WTC11 (cell line): ENCODE data around the gene ZBTB20. TPM values are rescaled to one million over a fixed set of nuclear protein-coding genes. Genes with fewer than 3 reads are reported as not detected.

ENCODE experiments used
- ATAC-seq: fragments of 200-7000 bp; cut with Tn5 transposase; 2 replicates; pipeline ENCODE4 v1.10.0; 2021; ENCODE audit warnings: mild to moderate bottlenecking, moderate library complexity
- CTCF ChIA-PET: fragments of 300-600 bp; sonication (Branson Sonifier 250); formaldehyde crosslinking; loops from one replicate; lab custom pipeline; 2021; ENCODE audit warnings: antibody characterized with exemption; lab: Charles Lee
- POLR2A ChIA-PET: fragments of 350-600 bp; sonication (Branson Sonifier 250); formaldehyde crosslinking; loops from one replicate; lab custom pipeline; 2021; ENCODE audit warnings: antibody characterized with exemption; lab: Charles Lee
- DNase-seq: peaks from one replicate; pipeline ENCODE4 v3.0.0; 2021; ENCODE audit warnings: low spot score
- H3K27ac Mint-ChIP-seq: 2 replicates; pipeline ENCODE4 v1.8.0; 2021; ENCODE audit warnings: mixed read lengths
- H3K27me3 Mint-ChIP-seq: 2 replicates; pipeline ENCODE4 v1.8.0; 2021; ENCODE audit warnings: low read depth, mild to moderate bottlenecking, moderate library complexity, mixed read lengths
- H3K36me3 Mint-ChIP-seq: 2 replicates; pipeline ENCODE4 v1.8.0; 2021; ENCODE audit warnings: mixed read lengths
- H3K4me1 Mint-ChIP-seq: 2 replicates; pipeline ENCODE4 v1.8.0; 2022; ENCODE audit warnings: mixed read lengths
- H3K4me3 Mint-ChIP-seq: 2 replicates; pipeline ENCODE4 v1.8.0; 2021; ENCODE audit warnings: mild to moderate bottlenecking, moderate library complexity, mixed read lengths
- H3K9me3 Mint-ChIP-seq: 2 replicates; pipeline ENCODE4 v1.8.0; 2021; ENCODE audit warnings: mixed read lengths
- AR ChIP-seq: fragments of 250-450 bp; sonication (Bioruptor Pico); IDR thresholded peaks from 2 replicates; pipeline ENCODE4 v1.9.0; 2021; ENCODE audit warnings: mild to moderate bottlenecking
- ATF6 ChIP-seq: sonication (generic); formaldehyde crosslinking; IDR thresholded peaks from 2 replicates; pipeline ENCODE4 v1.8.1; 2023; ENCODE audit warnings: mild to moderate bottlenecking, missing genetic modification reagents
- CBFB ChIP-seq: sonication (generic); formaldehyde crosslinking; IDR thresholded peaks from 2 replicates; pipeline ENCODE4 v1.8.1; 2022; ENCODE audit warnings: mild to moderate bottlenecking, low read depth, missing genetic modification reagents
- CREB1 ChIP-seq: sonication (generic); formaldehyde crosslinking; IDR thresholded peaks from 2 replicates; pipeline ENCODE4 v1.8.0; 2023; ENCODE audit warnings: mild to moderate bottlenecking, missing genetic modification reagents
- EMX1 ChIP-seq: fragments of 250-450 bp; sonication (Bioruptor Pico); IDR thresholded peaks from 2 replicates; pipeline ENCODE4 v1.8.0; 2021; ENCODE audit warnings: mild to moderate bottlenecking
- FOXJ3 ChIP-seq: sonication (generic); formaldehyde crosslinking; IDR thresholded peaks from 2 replicates; pipeline ENCODE4 v1.9.0; 2021; ENCODE audit warnings: missing genetic modification reagents, mild to moderate bottlenecking, borderline replicate concordance
- GABPB1 ChIP-seq: sonication (generic); formaldehyde crosslinking; IDR thresholded peaks from 2 replicates; pipeline ENCODE4 v1.8.1; 2023; ENCODE audit warnings: mild to moderate bottlenecking, missing genetic modification reagents
- MAX ChIP-seq: sonication (generic); formaldehyde crosslinking; IDR thresholded peaks from 2 replicates; pipeline ENCODE4 v1.8.0; 2022; ENCODE audit warnings: mild to moderate bottlenecking, missing genetic modification reagents
- MYBL2 ChIP-seq: sonication (generic); formaldehyde crosslinking; IDR thresholded peaks from 2 replicates; pipeline ENCODE4 v1.8.1; 2023; ENCODE audit warnings: mild to moderate bottlenecking, moderate library complexity, missing genetic modification reagents
- NFE2L1 ChIP-seq: sonication (generic); formaldehyde crosslinking; IDR thresholded peaks from 2 replicates; pipeline ENCODE4 v1.8.1; 2023; ENCODE audit warnings: missing genetic modification reagents
- RORB ChIP-seq: fragments of 250-450 bp; sonication (Bioruptor Pico); IDR thresholded peaks from 2 replicates; pipeline ENCODE4 v1.9.0; 2021; ENCODE audit warnings: mild to moderate bottlenecking
- SOX15 ChIP-seq: fragments of 250-450 bp; sonication (Bioruptor Pico); IDR thresholded peaks from 2 replicates; pipeline ENCODE4 v1.9.0; 2021; ENCODE audit warnings: mild to moderate bottlenecking
- TCF7 ChIP-seq: sonication (generic); formaldehyde crosslinking; IDR thresholded peaks from 2 replicates; pipeline ENCODE4 v1.8.0; 2022; ENCODE audit warnings: mild to moderate bottlenecking, low read depth, missing genetic modification reagents, moderate library complexity
- TEAD1 ChIP-seq: sonication (generic); formaldehyde crosslinking; IDR thresholded peaks from 2 replicates; pipeline ENCODE4 v1.8.0; 2022; ENCODE audit warnings: mild to moderate bottlenecking, missing genetic modification reagents
- ZNF138 ChIP-seq: sonication (generic); formaldehyde crosslinking; conservative IDR thresholded peaks from 2 replicates; pipeline ENCODE4 v1.8.1; 2022; ENCODE audit warnings: mild to moderate bottlenecking, moderate library complexity, missing genetic modification reagents
- ZNF219 ChIP-seq: sonication (generic); formaldehyde crosslinking; IDR thresholded peaks from 2 replicates; pipeline ENCODE4 v1.8.0; 2023; ENCODE audit warnings: missing genetic modification reagents, mild to moderate bottlenecking, borderline replicate concordance
- ZNF263 ChIP-seq: sonication (generic); formaldehyde crosslinking; IDR thresholded peaks from 2 replicates; pipeline ENCODE4 v1.8.1; 2022; ENCODE audit warnings: low read depth, mild to moderate bottlenecking, moderate library complexity, missing genetic modification reagents
- ZNF396 ChIP-seq: fragments of 250-450 bp; sonication (Bioruptor Pico); IDR thresholded peaks from 2 replicates; pipeline ENCODE4 v1.8.0; 2021; ENCODE audit warnings: mild to moderate bottlenecking, moderate library complexity, borderline replicate concordance
- ZNF512 ChIP-seq: sonication (generic); formaldehyde crosslinking; IDR thresholded peaks from 2 replicates; pipeline ENCODE4 v1.8.1; 2022; ENCODE audit warnings: missing genetic modification reagents, borderline replicate concordance
- total RNA-seq: library from RNA; stranded (reverse); gene quantifications from 3 replicates; pipeline ENCODE4 v1.2.3, GENCODE V29; 2021
- TF ChIP-seq, protein P1 (sequence below): fragments of 250-450 bp; sonication (Bioruptor Pico); IDR thresholded peaks from 2 replicates; pipeline ENCODE4 v1.9.0; 2021; ENCODE audit warnings: mild to moderate bottlenecking
- TF ChIP-seq, protein P2 (sequence below): sonication (generic); formaldehyde crosslinking; conservative IDR thresholded peaks from 2 replicates; pipeline ENCODE4 v1.8.1; 2022; ENCODE audit warnings: mild to moderate bottlenecking, missing genetic modification reagents
- TF ChIP-seq, protein P3 (sequence below): sonication (generic); formaldehyde crosslinking; IDR thresholded peaks from 2 replicates; pipeline ENCODE4 v1.8.0; 2022; ENCODE audit warnings: mild to moderate bottlenecking, missing genetic modification reagents
- TF ChIP-seq, protein P4 (sequence below): fragments of 200-600 bp; IDR thresholded peaks from 2 replicates; pipeline ENCODE4 v1.8.0; 2022; ENCODE audit warnings: antibody characterized with exemption
- TF ChIP-seq, protein P5 (sequence below): sonication (generic); formaldehyde crosslinking; IDR thresholded peaks from 2 replicates; pipeline ENCODE4 v1.8.1; 2022; ENCODE audit warnings: low read depth, mild to moderate bottlenecking, moderate library complexity, missing genetic modification reagents, borderline replicate concordance

Gene ZBTB20
- total RNA-seq, 1 experiment from 2014 or later: 1.5 TPM

- TF ChIP-seq ATF6 (CRISPR knock-in tag): no peak
- TF ChIP-seq GABPB1 (CRISPR knock-in tag): no peak
- TF ChIP-seq, protein P1, sequence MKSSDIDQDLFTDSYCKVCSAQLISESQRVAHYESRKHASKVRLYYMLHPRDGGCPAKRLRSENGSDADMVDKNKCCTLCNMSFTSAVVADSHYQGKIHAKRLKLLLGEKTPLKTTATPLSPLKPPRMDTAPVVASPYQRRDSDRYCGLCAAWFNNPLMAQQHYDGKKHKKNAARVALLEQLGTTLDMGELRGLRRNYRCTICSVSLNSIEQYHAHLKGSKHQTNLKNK: no peak
- TF ChIP-seq ZNF138 (CRISPR knock-in tag): no peak
- TF ChIP-seq AR (CRISPR knock-in tag): no peak
Observed at GRCh38 chr3:114646526-114646925, 500.6 kb downstream of the ZBTB20 start (continued).

GRCh38 chr3:114645392-114645791 is 501.7 kb downstream of the ZBTB20 start:
- DNase-seq: no peak
- Mint-ChIP-seq H3K27ac (no peak overlapping the region), H3K4me1 (peaks cover 12% of the 10 kb centered on the region), H3K27me3 (no peaks in the 10 kb centered on the region), H3K9me3 (no peaks in the 10 kb centered on the region), H3K4me3 (no peak overlapping the region), H3K36me3 (no peaks in the 10 kb centered on the region)
- no peak for TF ChIP-seq ZNF512 (CRISPR knock-in tag)
- TF ChIP-seq RORB: no peak
- no peak for TF ChIP-seq MAX (CRISPR knock-in tag)
- no peak for TF ChIP-seq MYBL2 (CRISPR knock-in tag)
- TF ChIP-seq CBFB: no peak
- TF ChIP-seq EMX1 (CRISPR knock-in tag): no peak
- TF ChIP-seq NFE2L1 (CRISPR knock-in tag): no peak
- ChIA-PET POLR2A (no interaction called here), CTCF (interaction anchor here (0.5 kb wide), 1 partner anchor 236 kb away, joined by 3 read pairs; no protein-coding TSS in a partner anchor)
- ATAC-seq: no peak

- no peak overlapping the region for H3K4me3 Mint-ChIP-seq
- TF ChIP-seq, protein P2, sequence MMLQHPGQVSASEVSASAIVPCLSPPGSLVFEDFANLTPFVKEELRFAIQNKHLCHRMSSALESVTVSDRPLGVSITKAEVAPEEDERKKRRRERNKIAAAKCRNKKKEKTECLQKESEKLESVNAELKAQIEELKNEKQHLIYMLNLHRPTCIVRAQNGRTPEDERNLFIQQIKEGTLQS (CRISPR knock-in tag): no peak
- TF ChIP-seq CREB1 (CRISPR knock-in tag) (no peak), SOX15 (no peak), MYBL2 (CRISPR knock-in tag) (no peak), ZNF263 (CRISPR knock-in tag) (no peak), FOXJ3 (CRISPR knock-in tag) (no peak), ZNF396 (CRISPR knock-in tag) (no peak), TCF7 (CRISPR knock-in tag) (no peak), TEAD1 (no peak), ZNF219 (no peak)
- TF ChIP-seq, protein P3, sequence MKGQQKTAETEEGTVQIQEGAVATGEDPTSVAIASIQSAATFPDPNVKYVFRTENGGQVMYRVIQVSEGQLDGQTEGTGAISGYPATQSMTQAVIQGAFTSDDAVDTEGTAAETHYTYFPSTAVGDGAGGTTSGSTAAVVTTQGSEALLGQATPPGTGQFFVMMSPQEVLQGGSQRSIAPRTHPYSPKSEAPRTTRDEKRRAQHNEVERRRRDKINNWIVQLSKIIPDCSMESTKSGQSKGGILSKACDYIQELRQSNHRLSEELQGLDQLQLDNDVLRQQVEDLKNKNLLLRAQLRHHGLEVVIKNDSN: no peak
- TF ChIP-seq, protein P4, sequence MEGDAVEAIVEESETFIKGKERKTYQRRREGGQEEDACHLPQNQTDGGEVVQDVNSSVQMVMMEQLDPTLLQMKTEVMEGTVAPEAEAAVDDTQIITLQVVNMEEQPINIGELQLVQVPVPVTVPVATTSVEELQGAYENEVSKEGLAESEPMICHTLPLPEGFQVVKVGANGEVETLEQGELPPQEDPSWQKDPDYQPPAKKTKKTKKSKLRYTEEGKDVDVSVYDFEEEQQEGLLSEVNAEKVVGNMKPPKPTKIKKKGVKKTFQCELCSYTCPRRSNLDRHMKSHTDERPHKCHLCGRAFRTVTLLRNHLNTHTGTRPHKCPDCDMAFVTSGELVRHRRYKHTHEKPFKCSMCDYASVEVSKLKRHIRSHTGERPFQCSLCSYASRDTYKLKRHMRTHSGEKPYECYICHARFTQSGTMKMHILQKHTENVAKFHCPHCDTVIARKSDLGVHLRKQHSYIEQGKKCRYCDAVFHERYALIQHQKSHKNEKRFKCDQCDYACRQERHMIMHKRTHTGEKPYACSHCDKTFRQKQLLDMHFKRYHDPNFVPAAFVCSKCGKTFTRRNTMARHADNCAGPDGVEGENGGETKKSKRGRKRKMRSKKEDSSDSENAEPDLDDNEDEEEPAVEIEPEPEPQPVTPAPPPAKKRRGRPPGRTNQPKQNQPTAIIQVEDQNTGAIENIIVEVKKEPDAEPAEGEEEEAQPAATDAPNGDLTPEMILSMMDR: no peak
- TF ChIP-seq, protein P5, sequence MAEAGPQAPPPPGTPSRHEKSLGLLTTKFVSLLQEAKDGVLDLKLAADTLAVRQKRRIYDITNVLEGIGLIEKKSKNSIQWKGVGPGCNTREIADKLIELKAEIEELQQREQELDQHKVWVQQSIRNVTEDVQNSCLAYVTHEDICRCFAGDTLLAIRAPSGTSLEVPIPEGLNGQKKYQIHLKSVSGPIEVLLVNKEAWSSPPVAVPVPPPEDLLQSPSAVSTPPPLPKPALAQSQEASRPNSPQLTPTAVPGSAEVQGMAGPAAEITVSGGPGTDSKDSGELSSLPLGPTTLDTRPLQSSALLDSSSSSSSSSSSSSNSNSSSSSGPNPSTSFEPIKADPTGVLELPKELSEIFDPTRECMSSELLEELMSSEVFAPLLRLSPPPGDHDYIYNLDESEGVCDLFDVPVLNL (CRISPR knock-in tag): no peak
- H3K27me3 Mint-ChIP-seq: no peaks in the 10 kb centered on the region
- no peak for DNase-seq
- no peak for ATAC-seq
- H3K4me1 Mint-ChIP-seq: peaks cover 16% of the 10 kb centered on the region
- no peaks in the 10 kb centered on the region for H3K36me3 Mint-ChIP-seq
- H3K9me3 Mint-ChIP-seq: no peaks in the 10 kb centered on the region
- no peak overlapping the region for H3K27ac Mint-ChIP-seq
- ChIA-PET CTCF (no interaction called here), POLR2A (no interaction called here)
Observed at GRCh38 chr3:114644367-114644766, 502.7 kb downstream of the ZBTB20 start.
